Measurements from ENCODE around the gene EBF3. TPM values are rescaled to one million over a fixed set of nuclear protein-coding genes. Genes with fewer than 3 reads are reported as not detected.
"Not testable (repeated sequence)": the region's sequence is repeated elsewhere in the genome, so short reads cannot be mapped to it uniquely, and the experiment has no call there.

The EBF3 gene
- total RNA-seq, 2 donors from 2014 or later, result 0.44 to 2.0 TPM

DNA sequence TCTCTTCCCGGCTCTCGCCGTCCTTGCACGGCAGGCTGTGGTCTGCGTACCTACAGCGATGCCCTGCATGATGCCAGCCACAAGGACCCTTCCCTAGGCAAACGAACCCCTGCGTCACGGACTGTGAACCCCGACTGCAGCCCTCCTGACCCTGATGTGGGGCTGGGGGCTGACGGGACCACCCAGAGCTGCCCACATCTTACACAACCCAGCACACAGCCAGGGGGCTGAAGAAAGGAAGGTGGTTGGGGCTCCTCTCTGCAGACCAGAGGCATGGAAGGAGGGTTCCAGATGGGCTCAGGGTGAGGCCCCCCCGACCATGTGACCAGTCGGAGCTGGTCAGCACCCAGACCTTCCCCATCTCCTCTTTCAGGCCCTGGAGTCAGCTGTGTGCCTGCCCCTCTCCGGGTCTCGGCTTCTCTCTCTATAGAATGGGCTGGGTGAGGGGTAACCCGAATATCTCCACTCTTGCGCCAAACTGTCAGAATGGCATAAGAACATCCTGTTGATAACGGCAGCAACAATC lies 41.4 kb downstream of the EBF3 start:
- Histone ChIP-seq H3K27ac (ENCODE audit: low read depth, low read length) (no peak overlapping the region), H3K4me1 (ENCODE audit: control insufficient read depth, insufficient read depth, low read length) (no peaks in the 10 kb centered on the region), H3K27me3 (ENCODE audit: control insufficient read depth, insufficient read depth, low read length, poor library complexity, severe bottlenecking) (no peaks in the 10 kb centered on the region), H3K9me3 (ENCODE audit: control insufficient read depth, low read length) (no peaks in the 10 kb centered on the region), H3K36me3 (ENCODE audit: control insufficient read depth, insufficient read depth, low read length) (no peaks in the 10 kb centered on the region), H3K9ac (ENCODE audit: extremely low read depth, low read length, poor library complexity, severe bottlenecking) (no peak overlapping the region), H3K4me3 (ENCODE audit: low read length) (no peak overlapping the region)
- Mint-ChIP-seq H3K36me3 (ENCODE audit: low read depth) (no peaks in the 10 kb centered on the region), H3K27me3 (ENCODE audit: insufficient read depth) (peaks cover 4% of the 10 kb centered on the region), H3K9me3 (no peaks in the 10 kb centered on the region), H3K4me1 (peaks cover 8% of the 10 kb centered on the region), H3K4me3 (no peak overlapping the region), H3K27ac (no peak overlapping the region)
- WGBS, 2 experiments (ENCODE audit: insufficient coverage in 1 of 2, insufficient read length in 1 of 2), result 88 to 99% methylated on average over 8 to 18 of the region's 18 CpGs
- DNase-seq, result no peak
- TF ChIP-seq, protein P1, sequence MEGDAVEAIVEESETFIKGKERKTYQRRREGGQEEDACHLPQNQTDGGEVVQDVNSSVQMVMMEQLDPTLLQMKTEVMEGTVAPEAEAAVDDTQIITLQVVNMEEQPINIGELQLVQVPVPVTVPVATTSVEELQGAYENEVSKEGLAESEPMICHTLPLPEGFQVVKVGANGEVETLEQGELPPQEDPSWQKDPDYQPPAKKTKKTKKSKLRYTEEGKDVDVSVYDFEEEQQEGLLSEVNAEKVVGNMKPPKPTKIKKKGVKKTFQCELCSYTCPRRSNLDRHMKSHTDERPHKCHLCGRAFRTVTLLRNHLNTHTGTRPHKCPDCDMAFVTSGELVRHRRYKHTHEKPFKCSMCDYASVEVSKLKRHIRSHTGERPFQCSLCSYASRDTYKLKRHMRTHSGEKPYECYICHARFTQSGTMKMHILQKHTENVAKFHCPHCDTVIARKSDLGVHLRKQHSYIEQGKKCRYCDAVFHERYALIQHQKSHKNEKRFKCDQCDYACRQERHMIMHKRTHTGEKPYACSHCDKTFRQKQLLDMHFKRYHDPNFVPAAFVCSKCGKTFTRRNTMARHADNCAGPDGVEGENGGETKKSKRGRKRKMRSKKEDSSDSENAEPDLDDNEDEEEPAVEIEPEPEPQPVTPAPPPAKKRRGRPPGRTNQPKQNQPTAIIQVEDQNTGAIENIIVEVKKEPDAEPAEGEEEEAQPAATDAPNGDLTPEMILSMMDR (conservative IDR thresholded peaks at IDR 0.05), result no peak

GRCh38 chr10:129921801-129922597 lies 42.1 kb downstream of the EBF3 start:
- Histone ChIP-seq H3K9me3 (ENCODE audit: control insufficient read depth, low read length) (no peaks in the 10 kb centered on the region), H3K4me3 (ENCODE audit: low read length) (no peak overlapping the region), H3K4me1 (ENCODE audit: control insufficient read depth, insufficient read depth, low read length) (no peaks in the 10 kb centered on the region), H3K27me3 (ENCODE audit: control insufficient read depth, insufficient read depth, low read length, poor library complexity, severe bottlenecking) (no peaks in the 10 kb centered on the region), H3K9ac (ENCODE audit: extremely low read depth, low read length, poor library complexity, severe bottlenecking) (no peak overlapping the region), H3K36me3 (ENCODE audit: control insufficient read depth, insufficient read depth, low read length) (no peaks in the 10 kb centered on the region), H3K27ac (ENCODE audit: low read depth, low read length) (no peak overlapping the region)
- TF ChIP-seq, protein P1 (conservative IDR thresholded peaks at IDR 0.05), result no peak
- Mint-ChIP-seq H3K27me3 (ENCODE audit: insufficient read depth) (peaks cover 4% of the 10 kb centered on the region), H3K36me3 (ENCODE audit: low read depth) (no peaks in the 10 kb centered on the region), H3K9me3 (no peaks in the 10 kb centered on the region), H3K27ac (no peak overlapping the region), H3K4me1 (peaks cover 6% of the 10 kb centered on the region), H3K4me3 (no peak overlapping the region)
- DNase-seq, result no peak
- 89 to 93% methylated on average over 13 to 16 of the region's 16 CpGs for WGBS, 2 experiments (ENCODE audit: insufficient coverage in 1 of 2, insufficient read length in 1 of 2)

DNA sequence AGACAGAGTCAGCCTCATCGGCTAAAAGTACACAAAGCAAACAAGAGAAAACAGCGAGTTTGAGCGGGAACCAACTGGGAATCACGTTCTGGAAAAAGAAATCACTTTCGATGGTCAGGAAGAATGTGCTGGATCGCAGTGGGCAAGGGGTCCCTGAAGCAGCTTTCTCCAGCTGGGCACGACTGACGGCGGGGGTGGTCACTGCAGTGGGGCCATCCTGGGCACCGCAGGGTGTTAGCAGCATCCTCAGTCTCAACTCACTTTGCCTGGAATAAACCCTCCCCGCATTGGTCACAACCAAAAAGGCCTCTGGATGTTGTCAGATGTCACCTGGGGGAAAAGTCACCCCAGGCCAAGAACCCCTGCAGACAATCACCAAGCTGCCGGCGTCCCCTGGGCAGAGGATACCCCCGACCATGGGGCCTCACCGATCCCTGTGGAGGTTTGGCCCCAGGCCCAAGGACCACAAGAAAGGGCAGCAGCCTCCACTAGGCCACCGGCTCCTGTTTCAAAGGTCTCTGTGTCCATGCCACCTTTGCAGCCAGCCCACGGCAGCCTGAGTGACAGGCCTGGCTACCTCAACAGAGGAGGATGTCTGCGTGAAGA lies 42.9 kb downstream of the EBF3 start:
- DNase-seq, result no peak
- no peak overlapping the region for H3K9ac ChIP-seq (ENCODE audit: extremely low read depth, low read length, poor library complexity, severe bottlenecking)
- H3K27me3 Mint-ChIP-seq (ENCODE audit: insufficient read depth), result peaks cover 5% of the 10 kb centered on the region
- no peaks in the 10 kb centered on the region for H3K9me3 Mint-ChIP-seq
- WGBS, 2 experiments (ENCODE audit: insufficient coverage in 1 of 2, insufficient read length in 1 of 2), result 94 to 99% methylated on average over 14 to 18 of the region's 18 CpGs
- H3K27ac Mint-ChIP-seq, result no peak overlapping the region
- H3K4me3 Mint-ChIP-seq, result no peak overlapping the region
- no peaks in the 10 kb centered on the region for H3K36me3 Mint-ChIP-seq (ENCODE audit: low read depth)
- no peak overlapping the region for H3K27ac ChIP-seq (ENCODE audit: low read depth, low read length)
- H3K4me1 ChIP-seq (ENCODE audit: control insufficient read depth, insufficient read depth, low read length), result no peaks in the 10 kb centered on the region
- no peak overlapping the region for H3K4me3 ChIP-seq (ENCODE audit: low read length)
- H3K9me3 ChIP-seq (ENCODE audit: control insufficient read depth, low read length), result no peaks in the 10 kb centered on the region
- no peaks in the 10 kb centered on the region for H3K36me3 ChIP-seq (ENCODE audit: control insufficient read depth, insufficient read depth, low read length)
- H3K27me3 ChIP-seq (ENCODE audit: control insufficient read depth, insufficient read depth, low read length, poor library complexity, severe bottlenecking), result no peaks in the 10 kb centered on the region
- TF ChIP-seq, protein P1 (conservative IDR thresholded peaks at IDR 0.05), result no peak
- H3K4me1 Mint-ChIP-seq, result peaks cover 6% of the 10 kb centered on the region

DNA sequence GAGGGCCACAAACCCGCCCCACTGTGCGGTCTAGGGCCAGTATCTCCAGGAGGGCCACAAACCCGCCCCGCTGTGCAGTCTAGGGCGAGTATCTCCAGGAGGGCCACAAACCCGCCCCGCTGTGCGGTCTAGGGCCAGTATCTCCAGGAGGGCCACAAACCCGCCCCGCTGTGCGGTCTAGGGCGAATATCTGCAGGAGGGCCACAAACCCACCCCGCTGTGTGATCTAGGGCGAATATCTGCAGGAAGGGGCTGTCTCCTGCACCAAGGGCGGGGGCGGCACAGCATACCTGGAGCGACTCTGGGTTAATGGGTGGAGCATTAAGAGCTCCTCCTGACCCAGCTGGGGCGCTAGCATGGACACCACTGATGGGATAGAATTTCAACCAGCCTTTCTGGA lies 43.9 kb downstream of the EBF3 start:
- H3K4me1 Mint-ChIP-seq; H3K27me3 ChIP-seq (ENCODE audit: control insufficient read depth, insufficient read depth, low read length, poor library complexity, severe bottlenecking); H3K4me3 Mint-ChIP-seq; H3K36me3 Mint-ChIP-seq (ENCODE audit: low read depth); H3K4me1 ChIP-seq (ENCODE audit: control insufficient read depth, insufficient read depth, low read length); H3K9ac ChIP-seq (ENCODE audit: extremely low read depth, low read length, poor library complexity, severe bottlenecking); H3K27ac ChIP-seq (ENCODE audit: low read depth, low read length); H3K4me3 ChIP-seq (ENCODE audit: low read length); DNase-seq; H3K9me3 Mint-ChIP-seq; H3K27me3 Mint-ChIP-seq (ENCODE audit: insufficient read depth); H3K36me3 ChIP-seq (ENCODE audit: control insufficient read depth, insufficient read depth, low read length); H3K9me3 ChIP-seq (ENCODE audit: control insufficient read depth, low read length); H3K27ac Mint-ChIP-seq: not testable (repeated sequence)
- 97 to 98% methylated on average over 11 to 13 of the region's 18 CpGs for WGBS, 2 experiments (ENCODE audit: insufficient coverage in 1 of 2, insufficient read length in 1 of 2)
